NT2/D1 (cell line): Measurements from ENCODE around the gene PSME4.

ENCODE experiments used
- DNase-seq: peaks from one replicate; pipeline ENCODE4 v3.0.0-alpha.2; 2011; ENCODE audit warnings: low read depth, low spot score
- H3K27me3 ChIP-seq: 2 replicates; pipeline ENCODE4 v1.6.0; 2011; ENCODE audit warnings: mild to moderate bottlenecking; ENCODE audit not compliant: insufficient read length, insufficient read depth
- H3K36me3 ChIP-seq: 2 replicates; pipeline ENCODE4 v1.6.1; 2011; ENCODE audit warnings: mild to moderate bottlenecking, low read length, mixed read lengths; ENCODE audit not compliant: insufficient read depth, insufficient read length
- H3K4me1 ChIP-seq: 2 replicates; pipeline ENCODE4 v1.5.1; 2011; ENCODE audit not compliant: insufficient read depth, insufficient read length
- H3K4me3 ChIP-seq: 2 replicates; pipeline ENCODE4 v1.5.1; 2011; ENCODE audit warnings: low read depth; ENCODE audit not compliant: insufficient read length
- H3K9ac ChIP-seq: 2 replicates; pipeline ENCODE4 v1.6.0; 2011; ENCODE audit warnings: low read depth; ENCODE audit not compliant: insufficient read length
- H3K9me3 ChIP-seq: 2 replicates; pipeline ENCODE4 v1.5.1; 2011; ENCODE audit warnings: mild to moderate bottlenecking, low read length; ENCODE audit not compliant: insufficient read depth
- SUZ12 ChIP-seq: IDR thresholded peaks from 2 replicates; pipeline ENCODE4 v1.6.1; 2011; ENCODE audit not compliant: insufficient read length, insufficient read depth; ENCODE audit errors: extremely low read depth
- YY1 ChIP-seq: IDR thresholded peaks from 2 replicates; pipeline ENCODE4 v1.6.1; 2011; ENCODE audit not compliant: insufficient read length, insufficient read depth
- ZNF274 ChIP-seq: IDR thresholded peaks from 2 replicates; pipeline ENCODE4 v1.6.1; 2011; ENCODE audit warnings: mild to moderate bottlenecking, low read depth, low read length

PSME4 gene

GRCh38 chr2:53821810-53822209, 149.0 kb downstream of the PSME4 start:
- H3K9me3 ChIP-seq, result no peaks in the 10 kb centered on the region
- DNase-seq, result no peak
- peaks cover 9% of the 10 kb centered on the region for H3K36me3 ChIP-seq
- no peaks in the 10 kb centered on the region for H3K27me3 ChIP-seq
- H3K9ac ChIP-seq, result no peak overlapping the region
- TF ChIP-seq YY1 (no peak), ZNF274 (no peak), SUZ12 (no peak)
- H3K4me1 ChIP-seq, result no peaks in the 10 kb centered on the region
- H3K4me3 ChIP-seq, result no peak overlapping the region

GRCh38 chr2:53820711-53821110, 150.1 kb downstream of the PSME4 start:
- no peak for DNase-seq
- Histone ChIP-seq H3K9me3 (no peaks in the 10 kb centered on the region), H3K4me1 (no peaks in the 10 kb centered on the region), H3K36me3 (peaks cover 12% of the 10 kb centered on the region), H3K9ac (no peak overlapping the region), H3K27me3 (no peaks in the 10 kb centered on the region), H3K4me3 (no peak overlapping the region)
- no peak for TF ChIP-seq YY1
- TF ChIP-seq ZNF274, result no peak
- TF ChIP-seq SUZ12, result no peak

GRCh38 chr2:53820048-53820447, 150.7 kb downstream of the PSME4 start:
- no peak for DNase-seq
- Histone ChIP-seq H3K4me1 (no peaks in the 10 kb centered on the region), H3K4me3 (no peak overlapping the region), H3K27me3 (no peaks in the 10 kb centered on the region), H3K9ac (no peak overlapping the region), H3K9me3 (no peaks in the 10 kb centered on the region), H3K36me3 (peaks cover 16% of the 10 kb centered on the region)
- TF ChIP-seq YY1, result no peak

GRCh38 chr2:53819634-53820033, 151.2 kb downstream of the PSME4 start:
- no peak overlapping the region for H3K4me3 ChIP-seq
- no peak overlapping the region for H3K9ac ChIP-seq
- DNase-seq, result no peak
- H3K9me3 ChIP-seq, result no peaks in the 10 kb centered on the region
- no peaks in the 10 kb centered on the region for H3K27me3 ChIP-seq
- H3K36me3 ChIP-seq, result peaks cover 16% of the 10 kb centered on the region
- TF ChIP-seq YY1 (no peak), SUZ12 (no peak), ZNF274 (no peak)
- H3K4me1 ChIP-seq, result no peaks in the 10 kb centered on the region

- DNase-seq, result no peak
These were observed 151.8 kb downstream of the PSME4 start for GRCh38 chr2:53818854-53819435.

More at GRCh38 chr2:53818854-53819435, 151.8 kb downstream of the PSME4 start:
- TF ChIP-seq SUZ12 (no peak), YY1 (no peak), ZNF274 (no peak)
- no peaks in the 10 kb centered on the region for H3K4me1 ChIP-seq
- no peak overlapping the region for H3K4me3 ChIP-seq
- no peak overlapping the region for H3K9ac ChIP-seq
- H3K36me3 ChIP-seq, result peaks cover 17% of the 10 kb centered on the region
- no peaks in the 10 kb centered on the region for H3K27me3 ChIP-seq
- no peaks in the 10 kb centered on the region for H3K9me3 ChIP-seq
